Muscle layer of duodenum (tissue), 2 donors: ENCODE results near the gene NTSR2.

Experiments
- H3K27ac ChIP-seq: one replicate; pipeline ENCODE4 v1.7.0; 2013; ENCODE audit warnings: mild to moderate bottlenecking, low read length
- H3K27me3 ChIP-seq: one replicate; pipeline ENCODE4 v1.7.0; 2013; ENCODE audit warnings: low read depth, mild to moderate bottlenecking, control low read depth, low read length
- H3K36me3 ChIP-seq, 2 donors: one replicate each; pipeline ENCODE4 v1.7.0; 2013; ENCODE audit warnings: low read length in 2 of 2, control low read depth in 1 of 2, mild to moderate bottlenecking in 1 of 2; ENCODE audit not compliant: insufficient read depth in 2 of 2, control insufficient read depth in 1 of 2
- H3K4me1 ChIP-seq, 2 donors: one replicate each; pipeline ENCODE4 v1.7.0; 2013; ENCODE audit warnings: low read length in 2 of 2, mild to moderate bottlenecking in 2 of 2, control low read depth in 1 of 2, moderate library complexity in 1 of 2; ENCODE audit not compliant: insufficient read depth in 2 of 2, control insufficient read depth in 1 of 2
- H3K4me3 ChIP-seq, 2 donors: one replicate each; pipeline ENCODE4 v1.7.0; 2013; ENCODE audit warnings: low read length in 2 of 2, low read depth in 1 of 2, mild to moderate bottlenecking in 1 of 2
- H3K9me3 ChIP-seq, 2 donors: one replicate each; pipeline ENCODE4 v1.7.0; 2013; ENCODE audit warnings: low read length in 2 of 2, control low read depth in 1 of 2, mild to moderate bottlenecking in 1 of 2; ENCODE audit not compliant: control insufficient read depth in 1 of 2
- donor health status: healthy.

Gene NTSR2

DNA sequence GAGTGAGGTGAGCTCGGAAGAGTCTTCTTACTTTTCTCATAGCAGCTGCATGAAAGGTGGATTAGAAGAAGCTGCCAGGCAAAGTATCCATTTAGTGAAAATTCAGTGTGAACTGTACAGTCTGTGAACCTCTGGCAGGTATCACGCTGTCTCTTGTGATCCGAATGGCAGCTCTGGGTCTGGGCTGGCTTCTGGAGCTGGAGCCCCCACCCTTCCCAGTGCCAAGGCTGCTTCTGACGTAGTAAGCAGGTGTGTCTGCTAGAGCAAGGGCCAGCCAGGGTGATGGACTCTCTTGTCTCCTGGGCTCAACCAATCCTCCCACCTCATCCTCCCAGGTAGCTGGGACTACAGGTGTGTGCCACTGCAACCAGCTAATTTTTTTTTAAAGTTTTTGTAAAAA is 14.0 kb upstream of the NTSR2 start:
- Histone ChIP-seq H3K9me3 (no peaks in the 10 kb centered on the region), H3K4me3 (no peak overlapping the region), H3K36me3 (no peaks in the 10 kb centered on the region), H3K4me1 (peaks cover 0 to 4% of the 10 kb centered on the region in 2 donors), H3K27me3 (peaks cover 8% of the 10 kb centered on the region), H3K27ac (no peak overlapping the region)

- H3K4me3 ChIP-seq = no peak overlapping the region
- no peak overlapping the region for H3K27ac ChIP-seq
- H3K9me3 ChIP-seq = no peaks in the 10 kb centered on the region
- H3K4me1 ChIP-seq = no peaks in the 10 kb centered on the region
- peaks cover 8% of the 10 kb centered on the region for H3K27me3 ChIP-seq
- H3K36me3 ChIP-seq = no peaks in the 10 kb centered on the region
These were observed 13.5 kb upstream of the NTSR2 start for GRCh38 chr2:11683476-11683875.

DNA sequence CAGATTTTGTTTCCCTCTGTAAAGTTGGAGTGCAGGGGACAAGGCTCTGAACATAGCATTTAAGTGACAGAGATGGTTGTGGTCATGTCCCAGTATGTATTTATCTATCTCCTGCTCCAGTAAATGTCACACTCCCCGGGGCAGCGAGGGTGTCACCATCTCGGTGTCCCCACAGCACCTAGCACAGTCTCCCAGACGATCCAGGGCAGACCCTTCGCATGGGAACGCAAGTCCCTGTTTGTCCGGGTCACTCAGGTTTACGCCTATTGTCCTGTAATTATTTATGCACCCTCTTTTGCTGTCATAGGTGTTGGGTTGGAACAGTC is 12.6 kb upstream of the NTSR2 start:
- H3K4me3 ChIP-seq = no peak overlapping the region
- no peaks in the 10 kb centered on the region for H3K9me3 ChIP-seq
- no peaks in the 10 kb centered on the region for H3K4me1 ChIP-seq
- H3K36me3 ChIP-seq = no peaks in the 10 kb centered on the region
- peaks cover 8% of the 10 kb centered on the region for H3K27me3 ChIP-seq
- H3K27ac ChIP-seq = no peak overlapping the region

- peaks cover 9% of the 10 kb centered on the region for H3K27me3 ChIP-seq
- no peaks in the 10 kb centered on the region for H3K4me1 ChIP-seq
- no peak overlapping the region for H3K27ac ChIP-seq
- no peaks in the 10 kb centered on the region for H3K36me3 ChIP-seq
- H3K9me3 ChIP-seq = no peaks in the 10 kb centered on the region
- no peak overlapping the region for H3K4me3 ChIP-seq
These were observed 12.0 kb upstream of the NTSR2 start for GRCh38 chr2:11681722-11682589.

DNA sequence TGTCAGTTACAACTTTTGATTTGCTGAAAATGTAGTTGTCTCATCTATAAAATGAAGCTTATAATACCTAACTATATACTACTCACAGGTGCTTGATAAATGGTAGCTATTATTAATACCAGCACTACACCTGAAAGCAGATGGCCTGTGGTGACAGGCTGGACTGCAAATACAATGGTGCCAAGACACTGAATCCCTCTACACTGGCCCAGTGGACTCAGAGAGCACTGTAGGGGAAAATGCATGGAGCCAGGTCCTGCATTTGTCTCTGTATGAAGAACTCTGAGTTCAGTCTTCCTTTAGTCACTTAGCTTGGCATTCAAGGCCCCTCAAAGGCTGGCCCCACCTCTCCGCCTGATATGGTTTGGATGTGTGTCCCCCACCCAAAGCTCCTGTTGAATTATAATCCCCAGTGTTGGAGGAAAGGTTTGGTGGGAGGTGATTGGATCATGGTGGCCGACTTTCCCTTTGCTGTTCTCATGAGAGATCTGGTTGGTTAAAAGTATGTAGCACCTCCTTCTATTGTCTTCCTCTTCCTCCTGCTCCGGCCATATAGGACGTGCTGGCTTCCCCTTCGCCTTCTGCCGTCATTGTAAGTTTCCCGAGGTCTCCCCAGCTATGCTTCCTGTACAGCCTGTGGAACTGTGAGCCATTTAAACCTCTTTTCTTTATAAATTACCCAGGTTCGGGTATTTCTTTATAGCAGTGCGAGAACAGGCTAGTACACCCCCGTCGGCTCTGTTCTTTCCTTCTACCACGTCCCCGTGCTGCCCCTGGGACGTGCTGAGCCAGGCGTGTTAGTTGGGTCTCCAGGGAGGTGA is 11.1 kb upstream of the NTSR2 start:
- H3K27me3 ChIP-seq = peaks cover 14% of the 10 kb centered on the region
- no peaks in the 10 kb centered on the region for H3K36me3 ChIP-seq
- H3K27ac ChIP-seq = no peak overlapping the region
- H3K9me3 ChIP-seq = no peaks in the 10 kb centered on the region
- no peak overlapping the region for H3K4me3 ChIP-seq
- no peaks in the 10 kb centered on the region for H3K4me1 ChIP-seq

DNA sequence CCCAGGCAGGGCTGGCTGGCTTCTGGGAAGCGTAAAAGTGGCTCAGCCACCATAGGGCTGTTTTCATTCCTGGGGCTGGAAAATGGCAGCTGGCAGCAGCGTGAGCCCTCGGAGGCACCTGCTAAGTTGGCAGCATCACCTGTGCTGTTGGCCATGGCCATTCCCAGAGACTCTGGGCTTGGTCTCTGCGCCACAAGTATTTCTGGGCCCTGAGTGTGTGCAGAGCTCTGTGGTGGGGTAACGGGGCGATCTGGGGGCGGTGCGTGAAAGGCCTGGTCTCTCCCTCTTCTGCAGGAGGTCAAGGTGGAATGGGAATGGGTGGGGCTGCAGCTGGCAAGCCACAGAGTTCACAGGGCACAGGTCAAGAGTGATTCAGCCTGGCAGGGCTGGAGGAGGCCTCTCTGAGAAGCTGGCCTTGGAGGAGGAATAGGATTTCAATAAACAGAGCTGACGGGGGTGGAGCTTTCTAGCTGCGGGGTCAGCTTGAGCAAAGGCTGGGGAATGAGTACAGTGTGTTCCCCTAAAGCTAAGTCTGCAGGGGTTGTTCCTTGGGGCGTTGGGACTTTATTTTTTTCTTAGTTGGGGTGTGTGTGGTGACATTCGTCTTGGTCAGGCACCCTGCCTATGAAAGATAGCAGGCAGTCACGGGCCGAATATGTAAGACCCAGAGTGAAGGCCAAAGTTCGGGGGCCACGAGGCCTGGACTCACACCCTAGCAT is 10.3 kb upstream of the NTSR2 start:
- H3K27me3 ChIP-seq = peaks cover 14% of the 10 kb centered on the region
- no peak overlapping the region for H3K27ac ChIP-seq
- no peaks in the 10 kb centered on the region for H3K4me1 ChIP-seq

DNA sequence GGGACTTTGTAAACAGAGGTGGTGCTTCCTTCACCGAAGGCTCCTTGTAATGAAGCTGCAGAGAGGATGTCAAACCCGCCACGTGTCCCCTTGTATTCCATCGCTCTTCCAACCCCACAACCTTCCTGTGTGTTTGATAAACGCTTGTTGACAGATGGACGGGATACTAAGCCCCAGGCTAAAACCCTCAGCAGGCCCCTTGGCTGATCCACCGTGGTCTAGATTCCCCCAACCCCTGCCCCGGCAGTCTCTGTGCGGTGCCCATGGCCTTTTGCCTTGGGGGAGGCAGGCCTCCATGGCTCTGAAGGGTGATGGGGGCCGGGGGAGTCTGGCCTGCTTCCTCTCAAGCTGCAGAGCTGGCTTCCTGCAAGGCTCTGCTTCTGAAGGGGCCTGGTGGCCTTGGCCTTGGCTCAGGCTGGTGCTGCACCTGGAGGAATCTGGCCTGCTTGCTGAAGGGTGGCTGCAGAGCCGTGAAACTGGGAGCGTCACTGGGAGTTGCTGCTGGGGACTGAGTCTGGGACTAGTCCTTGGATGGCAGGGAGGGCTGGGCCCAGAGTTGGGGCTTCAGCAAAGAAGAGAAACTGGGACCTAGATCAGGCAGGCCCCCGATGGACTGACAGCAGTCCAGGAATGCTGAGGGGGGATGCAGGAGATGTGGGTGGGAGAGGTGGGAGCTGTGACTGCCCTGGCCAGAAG is 9.6 kb upstream of the NTSR2 start:
- Histone ChIP-seq H3K9me3 (peaks cover 0 to 4% of the 10 kb centered on the region in 2 donors), H3K4me1 (no peaks in the 10 kb centered on the region), H3K27ac (no peak overlapping the region), H3K27me3 (peaks cover 14% of the 10 kb centered on the region), H3K36me3 (no peaks in the 10 kb centered on the region), H3K4me3 (no peak overlapping the region)

More for the DNA sequence above, 10.3 kb upstream of the NTSR2 start:
- no peaks in the 10 kb centered on the region for H3K36me3 ChIP-seq
- no peak overlapping the region for H3K4me3 ChIP-seq
- H3K9me3 ChIP-seq = peaks cover 0 to 4% of the 10 kb centered on the region in 2 donors

- Histone ChIP-seq H3K9me3 (peaks cover 0 to 4% of the 10 kb centered on the region in 2 donors), H3K27me3 (peaks cover 14% of the 10 kb centered on the region), H3K27ac (no peak overlapping the region), H3K4me3 (no peak overlapping the region), H3K36me3 (no peaks in the 10 kb centered on the region), H3K4me1 (no peaks in the 10 kb centered on the region)
These were observed 9.0 kb upstream of the NTSR2 start for GRCh38 chr2:11679016-11679415.

DNA sequence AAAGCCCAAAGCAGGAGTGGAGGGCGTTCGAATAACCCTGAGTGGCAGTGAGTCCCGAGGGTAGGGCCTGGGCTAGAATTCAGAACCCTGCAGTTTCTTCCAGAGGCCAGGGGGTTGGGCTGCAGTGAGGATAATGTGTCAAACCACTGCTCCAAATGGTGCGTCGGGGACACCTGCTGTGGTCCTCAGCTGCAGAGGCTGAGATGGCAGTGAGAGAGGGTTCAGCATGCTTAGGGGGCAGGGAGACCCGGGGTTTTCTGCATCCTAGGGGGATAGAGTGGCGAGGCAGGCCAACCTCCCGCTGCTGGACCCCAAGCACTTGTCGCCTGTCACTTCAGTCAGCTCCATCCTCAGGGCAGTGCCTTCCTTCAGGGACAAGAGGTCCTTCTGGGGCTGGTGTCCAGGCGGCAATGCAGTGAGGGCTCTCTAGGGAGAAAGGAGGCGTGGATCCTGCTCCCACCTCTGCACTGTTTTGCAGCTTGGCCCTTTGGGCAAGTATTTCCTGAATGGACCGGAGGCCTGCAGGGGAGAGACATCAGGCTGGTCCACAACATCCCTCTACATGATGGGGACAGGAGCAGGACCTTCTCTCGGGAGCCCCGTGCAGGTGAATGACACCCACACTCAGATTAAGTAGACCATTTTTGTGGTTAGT is 8.4 kb upstream of the NTSR2 start:
- H3K4me3 ChIP-seq = no peak overlapping the region
- no peaks in the 10 kb centered on the region for H3K4me1 ChIP-seq
- H3K27ac ChIP-seq = no peak overlapping the region
- peaks cover 9% of the 10 kb centered on the region for H3K27me3 ChIP-seq
- peaks cover 0 to 4% of the 10 kb centered on the region in 2 donors for H3K9me3 ChIP-seq
- H3K36me3 ChIP-seq = no peaks in the 10 kb centered on the region

DNA sequence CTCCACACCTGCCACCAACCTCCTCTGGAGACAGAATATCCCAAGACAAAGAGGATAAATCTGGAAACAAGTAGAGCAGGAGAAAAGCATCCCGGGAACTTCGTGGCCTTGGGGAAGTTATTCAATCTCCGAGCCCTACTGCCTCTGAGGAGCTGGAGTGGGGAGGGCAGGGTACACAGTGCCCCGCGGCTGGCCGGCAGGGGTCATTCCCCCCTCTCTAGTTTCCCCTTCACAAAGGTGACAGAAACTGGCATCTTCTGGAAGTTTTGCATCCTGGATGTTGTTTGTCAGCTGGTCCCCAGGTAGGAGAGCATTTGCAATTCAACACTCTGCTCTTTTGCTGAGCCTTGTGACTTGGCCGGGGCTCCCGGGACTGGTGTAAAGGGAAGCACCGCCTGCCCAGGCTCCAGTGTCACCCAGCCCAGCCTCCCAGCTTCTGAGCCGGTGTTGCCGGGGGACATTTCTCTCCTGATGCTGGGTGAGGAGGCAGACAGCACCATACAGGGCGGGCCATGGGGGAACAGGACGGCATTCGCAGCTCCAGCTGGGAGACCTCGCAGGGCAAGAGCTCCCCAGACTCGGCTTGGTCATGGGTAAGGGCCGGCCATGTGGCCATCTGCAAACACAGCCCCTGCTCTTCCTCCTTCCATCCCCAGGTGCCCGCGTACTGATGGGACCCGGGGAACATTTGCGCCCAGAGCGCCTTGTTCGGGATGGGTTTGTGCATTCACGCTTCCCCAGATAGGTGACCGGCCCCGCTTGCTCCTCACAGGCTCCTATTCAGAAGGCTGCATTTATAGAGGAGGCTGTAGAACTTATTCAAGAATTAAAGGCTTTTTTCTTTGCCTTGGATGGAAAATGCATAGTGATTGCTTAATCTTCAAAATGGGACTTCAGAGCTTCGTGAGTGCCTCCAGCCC is 7.4 kb upstream of the NTSR2 start:
- Histone ChIP-seq H3K9me3 (peaks cover 0 to 4% of the 10 kb centered on the region in 2 donors), H3K27me3 (peaks cover 6% of the 10 kb centered on the region), H3K36me3 (no peaks in the 10 kb centered on the region), H3K27ac (no peak overlapping the region), H3K4me1 (no peaks in the 10 kb centered on the region), H3K4me3 (no peak overlapping the region)
